ENCODE results near the gene NRXN3. TPM values are rescaled to one million over a fixed set of nuclear protein-coding genes. Genes with fewer than 3 reads are reported as not detected.

The NRXN3 gene
- total and polyA plus RNA-seq, 8 donors, result 0.53 to 2.5 (median 1.5) TPM

DNA sequence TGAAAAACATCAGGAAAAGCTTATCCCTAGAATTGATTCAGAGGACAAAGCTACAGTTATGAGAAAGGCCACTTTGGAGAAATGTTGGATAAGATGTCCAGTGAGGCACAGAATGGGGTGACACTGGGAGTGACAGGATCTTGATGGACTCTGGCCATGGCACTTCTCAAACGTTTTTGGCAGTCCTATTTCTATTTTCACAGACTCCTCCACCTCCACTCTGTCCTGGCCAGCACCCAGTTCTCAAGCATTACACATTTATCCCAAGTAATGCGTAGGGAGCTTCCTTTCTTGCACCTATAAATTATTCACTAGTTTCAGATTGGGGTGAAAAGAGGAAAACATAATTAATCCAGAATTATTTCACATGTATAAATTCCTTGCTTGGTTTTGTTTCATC, 727.3 kb downstream of the NRXN3 start:
- H3K4me1 ChIP-seq, result no peaks in the 10 kb centered on the region
- no peaks in the 10 kb centered on the region for H3K9me3 ChIP-seq
- H3K36me3 ChIP-seq, result no peaks in the 10 kb centered on the region
- no peak overlapping the region for H3K27ac ChIP-seq
- DNase-seq (no peak), ATAC-seq (no peak), FAIRE-seq (no peak)
- WGBS, 2 donors, result 38 to 39% methylated on average over 2 of the region's 2 CpGs
- intact Hi-C loops (cut with DNase I), result no loop called here
- TF ChIP-seq, protein P1, sequence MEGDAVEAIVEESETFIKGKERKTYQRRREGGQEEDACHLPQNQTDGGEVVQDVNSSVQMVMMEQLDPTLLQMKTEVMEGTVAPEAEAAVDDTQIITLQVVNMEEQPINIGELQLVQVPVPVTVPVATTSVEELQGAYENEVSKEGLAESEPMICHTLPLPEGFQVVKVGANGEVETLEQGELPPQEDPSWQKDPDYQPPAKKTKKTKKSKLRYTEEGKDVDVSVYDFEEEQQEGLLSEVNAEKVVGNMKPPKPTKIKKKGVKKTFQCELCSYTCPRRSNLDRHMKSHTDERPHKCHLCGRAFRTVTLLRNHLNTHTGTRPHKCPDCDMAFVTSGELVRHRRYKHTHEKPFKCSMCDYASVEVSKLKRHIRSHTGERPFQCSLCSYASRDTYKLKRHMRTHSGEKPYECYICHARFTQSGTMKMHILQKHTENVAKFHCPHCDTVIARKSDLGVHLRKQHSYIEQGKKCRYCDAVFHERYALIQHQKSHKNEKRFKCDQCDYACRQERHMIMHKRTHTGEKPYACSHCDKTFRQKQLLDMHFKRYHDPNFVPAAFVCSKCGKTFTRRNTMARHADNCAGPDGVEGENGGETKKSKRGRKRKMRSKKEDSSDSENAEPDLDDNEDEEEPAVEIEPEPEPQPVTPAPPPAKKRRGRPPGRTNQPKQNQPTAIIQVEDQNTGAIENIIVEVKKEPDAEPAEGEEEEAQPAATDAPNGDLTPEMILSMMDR (IDR thresholded peaks at IDR 0.05), result no peak
- H3K4me3 ChIP-seq, result no peak overlapping the region
- no peaks in the 10 kb centered on the region for H3K27me3 ChIP-seq

DNA sequence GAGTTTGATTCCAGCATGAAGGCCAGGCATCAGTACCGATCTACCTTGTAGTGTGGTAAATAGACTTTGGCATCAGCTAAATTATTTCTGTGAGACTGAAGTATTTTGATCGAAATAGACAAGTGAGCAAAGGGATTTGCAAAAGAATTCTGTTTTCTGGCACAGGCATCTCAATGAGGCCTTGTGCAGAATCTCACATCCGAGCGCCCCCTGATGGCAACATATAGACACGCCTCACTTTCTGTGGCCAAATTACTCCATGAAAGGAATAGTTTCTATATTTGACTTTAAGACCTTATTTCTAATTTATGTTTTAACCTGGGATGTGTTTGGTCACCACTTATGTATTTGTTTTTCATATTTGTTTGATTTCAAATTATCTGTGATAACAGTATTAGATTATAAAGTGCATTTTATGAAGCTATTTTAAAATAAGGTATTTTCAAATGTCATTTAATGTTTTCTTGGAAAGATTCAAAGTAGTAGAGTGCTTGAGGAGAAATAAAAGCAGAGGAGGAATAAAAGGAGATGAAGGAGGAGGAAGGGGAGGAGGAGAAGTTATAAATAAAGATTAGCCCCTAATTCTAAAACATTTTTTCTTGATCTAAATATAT, 731.9 kb downstream of the NRXN3 start:
- Histone ChIP-seq H3K36me3 (no peaks in the 10 kb centered on the region), H3K4me3 (no peak overlapping the region), H3K4me1 (no peaks in the 10 kb centered on the region), H3K27ac (no peak overlapping the region), H3K27me3 (no peaks in the 10 kb centered on the region), H3K9me3 (no peaks in the 10 kb centered on the region)
- ATAC-seq (peak in 1 of 4 donors; percentile 63), DNase-seq (peak in 5 of 6 donors; percentile 3 to 66 (median 24)), FAIRE-seq (no peak)
- WGBS, 2 donors, result 5% methylated on average over 5 of the region's 5 CpGs
- intact Hi-C loops (cut with DNase I), result no loop called here
- TF ChIP-seq, protein P1 (IDR thresholded peaks at IDR 0.05), result peak in 2 of 4 donors; percentile 33 to 48

DNA sequence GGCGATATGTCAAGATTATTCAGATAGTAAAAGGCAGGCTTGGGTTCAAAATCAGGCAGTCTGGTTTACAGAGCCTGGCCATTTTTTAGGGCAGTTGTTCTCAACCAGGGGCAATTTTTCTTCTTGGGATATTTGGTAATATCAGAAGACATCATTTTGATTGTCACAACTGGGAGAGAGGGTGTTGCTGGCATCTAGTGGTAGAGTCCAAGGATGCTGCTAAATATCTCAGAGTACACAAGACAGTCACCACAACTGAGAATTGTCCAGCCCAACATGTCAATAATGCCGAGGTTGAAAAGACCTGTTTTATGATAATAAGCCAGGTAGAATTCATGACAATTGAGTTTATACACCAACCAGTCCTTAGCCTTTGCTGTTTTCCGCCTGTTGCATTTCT, 733.9 kb downstream of the NRXN3 start:
- intact Hi-C loops (cut with DNase I), result no loop called here
- H3K36me3 ChIP-seq, result no peaks in the 10 kb centered on the region
- no peak overlapping the region for H3K27ac ChIP-seq
- H3K9me3 ChIP-seq, result no peaks in the 10 kb centered on the region
- no peaks in the 10 kb centered on the region for H3K27me3 ChIP-seq
- H3K4me1 ChIP-seq, result no peaks in the 10 kb centered on the region
- WGBS, 2 donors, result 63 to 72% methylated on average over 3 of the region's 3 CpGs
- no peak for DNase-seq
- H3K4me3 ChIP-seq, result no peak overlapping the region
- no peak for FAIRE-seq
- no peak for ATAC-seq
- TF ChIP-seq, protein P1 (IDR thresholded peaks at IDR 0.05), result no peak

DNA sequence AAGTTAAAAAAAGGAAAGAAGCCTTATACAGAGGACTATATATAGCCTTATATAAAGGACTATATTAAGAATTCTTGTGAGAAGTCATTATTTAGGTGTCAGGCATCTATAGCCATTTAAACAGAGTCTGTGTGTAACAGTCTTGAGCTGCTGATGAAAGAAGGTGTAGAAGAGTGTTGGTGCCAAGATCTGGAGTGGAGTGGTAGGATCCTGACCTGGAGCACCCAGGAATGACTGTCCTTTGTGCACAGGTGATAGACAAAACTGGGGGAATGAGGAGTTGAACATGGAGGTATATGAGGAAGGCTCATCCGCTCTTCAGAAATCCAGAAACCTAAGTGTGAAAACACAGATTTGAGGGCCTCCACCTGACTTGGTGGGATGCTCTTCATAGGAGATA, 747.3 kb downstream of the NRXN3 start:
- Histone ChIP-seq H3K9me3 (no peaks in the 10 kb centered on the region), H3K27ac (no peak overlapping the region), H3K36me3 (no peaks in the 10 kb centered on the region), H3K27me3 (peaks cover 0 to 3% (median 0%) of the 10 kb centered on the region in 4 donors), H3K4me1 (no peaks in the 10 kb centered on the region), H3K4me3 (no peak overlapping the region)
- FAIRE-seq (no peak), ATAC-seq (no peak), DNase-seq (no peak)
- 97 to 98% methylated on average over 1 of the region's 1 CpG for WGBS, 2 donors
- intact Hi-C loops (cut with DNase I), result no loop called here
- TF ChIP-seq, protein P1 (IDR thresholded peaks at IDR 0.05), result no peak

DNA sequence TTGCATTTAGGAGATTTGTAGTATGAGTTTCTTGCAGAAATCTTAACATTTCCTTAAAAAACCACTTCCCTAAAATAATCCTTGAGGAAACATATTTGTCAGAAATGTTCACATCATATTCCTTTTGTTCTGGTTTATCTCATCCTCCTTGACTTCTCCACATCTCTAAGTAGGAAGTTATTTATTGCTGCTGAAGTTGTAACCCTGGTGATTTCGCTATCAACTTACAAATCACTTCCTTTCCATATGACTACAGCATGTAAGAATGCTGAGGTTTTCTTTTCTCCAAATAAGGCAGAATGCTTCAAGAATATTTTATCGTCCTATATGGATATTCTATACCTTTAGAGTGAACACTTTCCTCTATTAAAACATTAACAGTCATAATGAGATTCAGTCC, 751.7 kb downstream of the NRXN3 start:
- DNase-seq (no peak), ATAC-seq (no peak), FAIRE-seq (no peak)
- no peaks in the 10 kb centered on the region for H3K9me3 ChIP-seq
- no peak overlapping the region for H3K27ac ChIP-seq
- 53 to 57% methylated on average over 2 of the region's 2 CpGs for WGBS, 2 donors
- H3K4me3 ChIP-seq, result no peak overlapping the region
- intact Hi-C loops (cut with DNase I), result no loop called here
- TF ChIP-seq, protein P1 (IDR thresholded peaks at IDR 0.05), result no peak
- H3K36me3 ChIP-seq, result no peaks in the 10 kb centered on the region
- no peaks in the 10 kb centered on the region for H3K27me3 ChIP-seq
- no peaks in the 10 kb centered on the region for H3K4me1 ChIP-seq

Measured in pancreas (tissue), 10 donors.